GM21737 (cell line): ENCODE results near the gene GARRE1.
A peak's percentile ranks its signal among the peaks of the same experiment; 100 is the strongest.
"Not testable (repeated sequence)": the region's sequence is repeated elsewhere in the genome, so short reads cannot be mapped to it uniquely, and the experiment has no call there.

Experiments
- ATAC-seq: cut with Tn5 transposase; IDR thresholded peaks from one replicate; pipeline ENCODE4 v1.9.1; 2021; ENCODE audit warnings: mild to moderate bottlenecking, moderate library complexity; ENCODE audit not compliant: unreplicated experiment

GARRE1 gene

DNA sequence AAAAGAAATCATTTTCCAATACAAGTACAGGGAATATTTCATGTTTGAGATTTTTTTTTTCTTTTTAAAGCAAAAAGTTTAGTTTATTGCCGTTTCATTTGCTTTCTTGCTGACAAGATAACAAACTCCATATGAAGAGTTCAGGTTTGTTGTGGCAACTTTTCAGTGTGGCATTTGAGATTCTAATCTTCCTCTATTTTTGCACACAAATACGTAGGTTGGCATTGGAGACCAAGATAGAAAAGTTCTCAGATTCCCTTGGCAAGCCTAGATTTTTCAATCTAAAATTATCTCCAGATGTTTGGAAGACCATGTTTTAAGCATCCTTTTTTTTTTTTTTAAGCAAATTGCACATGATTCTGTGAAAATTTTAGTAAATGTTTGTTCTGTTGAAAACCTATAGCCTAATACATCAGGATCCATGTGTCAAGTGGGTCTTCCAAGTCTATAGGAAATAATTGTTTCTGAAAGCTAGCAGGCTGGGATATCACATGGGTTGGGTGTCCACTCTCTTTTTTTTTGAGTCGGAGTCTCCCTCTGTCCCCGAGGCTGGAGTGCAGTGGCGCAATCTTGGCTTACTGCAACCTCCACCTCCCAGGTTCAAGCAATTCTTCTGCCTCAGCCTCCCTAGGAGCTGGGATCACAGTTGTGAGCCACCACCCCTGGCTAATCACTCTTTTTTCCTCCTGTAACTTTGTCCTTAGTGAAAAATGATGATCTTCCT is 2.6 kb downstream of the GARRE1 start:
- no peak for ATAC-seq

DNA sequence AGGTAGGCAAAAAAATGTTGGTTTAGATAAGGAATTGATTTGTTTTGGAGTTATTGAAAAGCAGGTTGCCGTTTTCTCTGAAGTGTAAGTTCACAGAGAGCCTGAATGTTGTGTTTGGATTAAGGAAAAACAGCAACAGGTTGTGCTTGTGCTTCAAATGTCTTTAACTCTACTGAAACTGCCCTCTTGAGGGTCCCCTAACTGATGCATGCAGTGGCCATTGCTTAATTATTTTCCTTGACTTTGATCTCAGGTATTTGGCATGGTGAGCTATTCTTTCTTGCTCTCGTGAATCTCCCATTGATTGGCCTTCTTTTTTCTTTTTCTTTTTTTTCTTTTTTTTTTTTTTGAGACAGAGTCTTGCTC is 3.2 kb downstream of the GARRE1 start:
- ATAC-seq, result no peak

DNA sequence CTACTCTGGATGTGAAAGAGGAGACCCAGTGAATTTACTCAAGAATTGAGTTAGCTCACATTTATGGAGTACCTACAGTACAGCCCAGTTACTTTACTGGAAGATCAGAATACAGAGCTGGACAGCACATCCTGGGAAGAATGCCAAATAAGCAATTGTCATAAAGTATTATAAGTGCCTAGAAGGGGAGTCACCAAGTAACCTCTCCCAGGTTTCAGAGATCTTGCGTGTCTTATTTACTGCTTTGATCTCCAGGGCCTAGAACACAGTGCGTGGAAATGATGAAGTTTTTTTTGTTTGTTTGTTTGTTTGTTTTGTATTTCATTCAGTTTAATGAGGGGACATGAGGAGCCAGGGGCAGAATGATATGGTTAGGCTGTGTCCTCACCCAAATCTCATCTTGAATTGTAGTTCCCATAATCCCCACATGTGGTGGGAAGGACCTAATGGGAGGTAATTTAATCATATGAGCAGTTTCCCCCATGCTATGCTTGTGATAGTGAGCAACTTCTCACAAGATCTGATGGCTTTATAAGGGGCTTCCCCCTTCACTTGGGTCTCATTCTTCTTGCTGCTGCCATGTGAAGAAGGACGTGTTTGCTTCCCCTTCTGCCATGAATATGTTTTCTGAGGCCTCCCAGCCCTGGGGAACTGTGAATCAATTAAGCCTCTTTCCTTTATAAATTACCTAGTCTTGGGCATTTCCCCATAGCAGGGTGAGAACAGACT is 5.2 kb downstream of the GARRE1 start:
- no peak for ATAC-seq

DNA sequence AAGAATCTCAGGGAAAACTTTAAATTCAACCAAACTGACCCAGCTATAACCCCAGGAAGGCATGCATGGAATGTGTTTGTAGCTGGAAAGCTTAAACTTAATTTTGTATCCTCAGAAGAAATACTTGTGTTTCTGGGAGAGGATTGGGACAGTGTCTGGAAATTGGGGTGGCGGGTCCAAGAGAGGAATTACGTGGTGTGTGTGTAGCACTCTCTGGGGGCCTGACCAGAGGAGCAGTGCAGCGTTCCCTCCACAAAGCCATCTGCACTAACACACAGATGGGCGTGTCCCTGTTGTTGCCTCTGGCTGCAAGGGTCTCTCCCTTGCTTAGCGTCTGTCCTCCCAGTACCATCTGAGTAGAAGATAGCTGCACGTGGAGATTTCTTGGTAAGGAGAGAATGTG is 6.4 kb downstream of the GARRE1 start:
- no peak for ATAC-seq

DNA sequence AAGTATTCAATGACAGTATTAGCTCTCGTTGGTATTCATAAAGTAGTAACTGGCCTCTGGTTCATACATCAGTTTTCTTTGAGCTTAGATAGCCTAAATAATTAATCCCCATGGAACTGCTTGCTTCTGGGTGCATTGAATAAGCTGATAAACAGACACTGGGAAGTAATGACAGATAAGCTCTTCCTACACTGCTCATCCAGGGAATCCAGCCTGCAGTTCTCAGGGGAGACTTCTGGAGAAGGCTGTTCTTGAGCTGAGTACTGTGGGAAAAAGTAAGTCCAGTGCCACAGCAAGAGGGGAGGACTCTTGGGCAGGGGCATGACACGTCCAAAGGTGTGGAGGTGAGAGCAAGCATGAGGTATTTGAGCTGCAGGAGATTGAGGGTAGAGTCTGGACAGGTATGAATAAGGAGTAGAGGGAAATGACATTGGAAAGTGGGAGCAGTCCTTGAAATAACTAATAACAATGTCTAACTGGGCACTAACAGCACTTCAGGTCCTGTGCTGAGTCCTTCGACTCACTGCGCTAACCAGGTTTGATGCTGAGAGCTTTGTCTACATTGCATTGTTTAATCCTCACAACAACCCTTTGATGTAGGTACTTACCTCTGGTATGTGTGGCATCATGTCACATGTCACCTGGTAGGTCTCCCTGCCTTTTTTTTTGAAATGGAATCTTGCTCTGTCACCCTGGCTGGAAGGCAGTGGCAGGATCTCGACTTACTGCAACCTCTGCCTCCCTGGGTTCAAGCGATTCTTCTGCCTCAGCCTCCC is 7.2 kb downstream of the GARRE1 start:
- ATAC-seq, result no peak

DNA sequence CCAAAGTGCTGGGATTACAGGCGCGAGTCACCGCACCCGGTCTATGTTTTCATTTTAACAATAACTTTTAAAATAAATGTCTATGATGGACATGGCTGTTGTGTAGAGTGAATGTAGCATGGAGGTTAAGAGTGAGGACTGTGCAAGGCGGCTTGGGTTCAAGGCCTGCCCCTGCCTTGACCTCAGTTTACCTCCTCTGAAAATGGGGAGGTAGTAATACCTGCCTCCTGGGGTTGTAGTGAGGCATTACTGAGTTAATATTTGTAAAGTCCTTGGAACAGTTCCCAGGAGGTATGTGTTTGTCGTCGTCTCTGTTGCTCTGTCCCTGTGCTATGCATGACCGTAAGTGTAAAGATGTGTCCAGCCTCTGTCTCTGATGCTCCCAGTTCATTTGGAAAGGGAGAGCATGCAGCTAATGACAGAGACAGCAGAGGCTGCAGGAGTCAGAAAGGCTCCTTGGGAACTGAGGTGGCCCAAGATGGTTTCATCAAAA is 9.4 kb downstream of the GARRE1 start:
- no peak for ATAC-seq

DNA sequence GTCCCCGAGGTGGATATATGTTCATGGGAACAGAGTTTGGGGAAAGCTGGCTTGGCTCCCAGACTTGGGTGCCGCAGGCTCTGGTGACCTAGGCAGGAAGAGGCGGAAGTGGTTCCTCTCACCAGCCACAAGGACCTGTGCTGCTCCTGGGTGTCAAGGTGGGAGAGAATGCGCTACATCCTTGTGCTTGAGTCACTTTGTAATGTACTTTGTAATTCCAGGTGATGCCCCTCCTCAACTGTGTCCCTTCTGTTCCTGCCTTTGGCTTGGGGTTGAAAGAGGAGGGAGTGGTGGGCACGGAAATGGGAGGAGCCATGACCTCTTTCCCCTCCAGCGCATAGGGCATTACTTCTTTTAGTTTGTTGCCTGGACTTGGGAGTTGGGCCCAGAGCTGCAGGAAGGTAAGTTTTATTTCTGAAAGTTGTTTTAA is 10.9 kb downstream of the GARRE1 start:
- no peak for ATAC-seq

DNA sequence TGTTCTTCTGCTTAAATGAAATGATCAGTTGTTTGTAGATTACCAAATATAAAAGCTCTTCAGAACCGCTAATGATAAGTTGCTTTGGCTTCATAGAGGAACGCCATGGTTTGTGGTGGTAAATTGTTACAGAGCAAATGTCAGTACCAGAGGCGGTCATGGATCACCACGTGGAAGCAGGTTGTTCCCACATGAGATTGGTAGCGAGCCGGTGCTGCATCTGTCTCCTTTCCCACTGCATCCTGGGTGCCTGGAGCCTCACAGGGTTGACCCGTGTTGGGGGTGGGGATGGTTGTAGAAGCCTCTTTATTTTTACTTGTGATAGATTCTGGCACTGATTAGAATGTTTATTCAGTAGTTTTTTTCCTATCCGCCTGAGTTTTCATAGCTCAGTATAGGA is 14.7 kb downstream of the GARRE1 start:
- ATAC-seq, result no peak

DNA sequence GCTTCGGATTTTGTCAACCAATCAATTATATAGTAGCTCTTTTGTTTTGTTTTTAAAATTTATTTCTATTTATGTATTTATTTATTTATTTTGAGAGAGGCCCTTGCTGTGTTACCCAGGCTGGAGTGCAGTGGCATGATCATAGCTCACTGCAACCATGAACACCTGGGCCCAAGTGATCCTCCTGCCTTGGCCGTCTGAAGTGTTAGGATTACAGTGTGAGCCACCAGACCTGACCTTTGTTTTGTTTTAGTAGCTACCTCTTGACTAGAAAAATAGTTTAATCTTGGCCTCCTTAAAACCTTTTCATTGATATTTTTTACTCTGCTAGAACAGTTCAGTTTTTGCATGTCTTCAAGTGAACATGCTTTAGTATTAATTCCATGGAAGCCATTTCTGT is 15.1 kb downstream of the GARRE1 start:
- peak; percentile 9 for ATAC-seq

DNA sequence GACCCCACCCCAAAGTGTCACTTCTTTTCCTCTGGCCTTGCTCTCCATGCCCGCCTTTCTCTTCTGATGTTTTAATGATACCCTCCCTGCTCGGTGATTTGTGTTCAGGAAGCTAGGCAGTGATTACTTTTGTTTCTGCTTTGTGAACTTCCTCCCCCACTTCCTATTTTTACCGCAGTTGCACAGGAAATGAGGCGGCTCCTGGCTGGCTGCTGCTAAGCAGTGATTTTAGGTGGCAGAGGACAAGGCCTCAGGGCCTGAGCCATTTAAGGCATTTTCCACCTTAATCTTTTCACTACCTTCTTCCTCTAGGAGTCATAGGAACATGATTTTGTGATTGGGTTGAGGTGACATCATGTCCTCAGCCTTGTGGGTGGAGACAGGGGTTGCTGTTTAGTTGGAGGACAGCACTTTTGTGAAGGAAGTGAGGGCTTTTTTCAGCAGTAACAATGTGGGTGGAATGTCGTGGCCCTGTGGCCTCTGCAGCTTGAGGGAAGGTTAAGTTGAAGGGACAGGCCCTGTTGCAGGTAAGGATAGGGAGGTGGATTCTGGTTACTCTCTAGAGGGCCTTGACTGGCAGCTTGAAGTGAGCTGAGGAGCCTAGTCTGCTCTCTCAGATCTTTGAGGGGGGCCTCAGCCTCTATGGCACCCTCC is 15.7 kb downstream of the GARRE1 start:
- ATAC-seq, result peak; percentile 63

DNA sequence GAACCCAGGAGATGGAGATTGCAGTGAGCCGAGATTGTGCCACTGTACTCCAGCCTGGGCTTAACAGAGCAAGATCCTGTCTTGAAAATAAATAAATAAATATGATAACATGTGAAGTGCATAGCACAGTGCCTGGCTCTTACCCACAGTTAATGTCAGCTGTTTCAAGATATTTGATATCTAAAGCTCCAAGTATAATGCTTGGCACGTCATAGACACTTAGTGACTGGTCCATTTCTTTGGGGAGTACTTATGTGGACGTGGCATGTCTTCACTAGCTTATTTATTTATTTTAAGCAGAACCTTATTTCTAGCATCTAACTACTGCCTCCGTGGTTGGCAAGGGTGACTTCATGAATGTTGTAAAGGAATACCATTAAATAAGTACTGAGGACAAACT is 18.8 kb downstream of the GARRE1 start:
- no peak for ATAC-seq

DNA sequence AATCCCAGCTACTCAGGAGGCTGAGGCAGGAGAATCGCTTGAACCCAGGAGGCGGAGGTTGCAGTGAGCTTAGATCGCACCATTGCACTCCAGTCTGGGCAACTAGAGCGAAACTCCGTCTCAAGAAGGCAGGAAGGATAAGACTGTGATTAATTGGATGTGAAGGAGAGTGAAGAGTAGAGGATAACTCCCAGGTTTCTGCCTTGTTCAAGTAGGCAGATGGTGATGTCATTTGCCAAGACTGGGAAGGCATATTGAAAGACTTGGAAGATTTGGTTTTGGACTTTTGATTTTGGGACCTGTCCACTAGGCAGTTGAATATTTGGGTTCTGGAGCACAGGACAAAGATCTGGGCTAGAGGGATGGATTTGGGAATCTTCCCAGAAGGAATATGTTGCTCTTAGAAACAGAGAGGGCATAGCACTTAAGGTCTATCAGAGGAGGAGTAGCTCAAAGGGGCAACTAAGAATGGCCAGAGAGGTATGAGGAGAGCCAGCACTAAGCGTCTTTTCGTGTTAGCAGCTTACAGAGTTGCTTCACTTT is 20.0 kb downstream of the GARRE1 start:
- ATAC-seq, result no peak

DNA sequence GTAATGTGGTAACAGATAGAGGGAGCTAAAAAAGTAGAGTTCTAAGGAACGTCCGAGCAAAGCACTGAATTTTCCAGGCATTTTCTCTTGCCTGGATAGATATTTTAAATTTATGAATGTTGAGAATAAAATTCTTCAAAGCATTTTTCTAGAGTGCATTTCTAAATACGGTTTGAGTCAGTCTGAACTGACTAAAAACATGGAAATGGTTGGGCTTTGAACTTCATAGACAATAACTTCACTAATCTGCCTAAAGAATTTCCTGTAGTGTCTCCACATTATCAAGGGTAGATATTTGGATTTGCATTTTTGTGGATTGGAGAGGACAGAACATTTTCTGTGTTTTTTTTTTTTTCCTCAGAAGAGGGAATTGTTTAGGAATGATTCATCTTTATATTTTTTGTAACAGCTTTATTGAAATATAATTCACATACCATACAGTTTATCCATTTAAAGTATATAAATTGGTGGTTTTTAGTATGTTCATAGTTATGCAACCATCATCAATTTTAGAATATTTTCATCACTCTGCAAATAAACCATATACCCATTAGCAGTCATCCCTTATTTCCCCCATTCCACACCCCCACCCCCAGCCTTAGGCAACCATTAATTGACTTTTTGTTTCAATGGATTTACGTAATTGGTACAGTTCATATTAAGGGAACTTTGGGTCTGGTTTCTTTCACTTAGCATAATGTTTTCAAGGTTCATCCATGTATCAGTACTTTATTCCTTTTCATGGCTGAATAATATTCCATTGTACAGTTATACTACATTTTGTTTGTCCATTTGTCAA is 20.7 kb downstream of the GARRE1 start:
- no peak for ATAC-seq

DNA sequence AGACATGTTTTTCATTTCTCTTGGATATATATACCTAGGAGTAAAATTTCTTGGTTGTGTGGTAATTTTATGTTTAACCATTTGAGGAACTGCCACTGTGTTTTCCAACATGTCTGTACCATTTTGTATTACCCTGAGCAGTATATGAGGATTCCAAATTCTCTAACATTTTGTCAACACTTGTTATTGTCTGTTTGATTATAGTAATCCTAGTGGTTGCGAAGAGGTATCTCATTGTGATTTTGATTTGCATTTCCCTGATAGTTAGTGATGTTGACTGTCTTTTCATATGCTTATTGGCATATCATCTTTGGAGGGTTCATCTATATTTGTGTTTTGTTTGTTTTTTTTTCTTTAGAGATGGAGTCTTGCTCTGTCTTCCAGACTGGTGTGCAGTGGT is 21.4 kb downstream of the GARRE1 start:
- ATAC-seq, result no peak

DNA sequence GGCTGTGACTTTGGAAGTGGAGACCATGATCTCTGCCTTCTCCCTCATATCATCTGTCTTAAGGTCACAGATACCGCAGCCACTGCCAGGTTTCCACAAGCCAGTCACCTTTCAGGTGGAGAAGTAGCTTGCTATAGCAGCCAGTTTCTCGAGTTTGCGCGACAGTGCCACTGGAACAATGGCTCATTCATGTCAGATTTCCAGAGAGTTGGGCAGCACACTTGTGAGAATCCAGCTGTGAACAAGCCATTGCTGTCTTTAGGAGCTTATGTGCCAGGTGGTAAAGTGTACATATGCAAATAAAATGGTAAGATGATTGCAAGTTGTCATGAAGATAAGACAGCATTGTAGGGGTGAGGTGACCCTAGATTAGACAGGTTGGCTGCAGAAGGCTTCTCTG is 22.3 kb downstream of the GARRE1 start:
- ATAC-seq, result no peak

DNA sequence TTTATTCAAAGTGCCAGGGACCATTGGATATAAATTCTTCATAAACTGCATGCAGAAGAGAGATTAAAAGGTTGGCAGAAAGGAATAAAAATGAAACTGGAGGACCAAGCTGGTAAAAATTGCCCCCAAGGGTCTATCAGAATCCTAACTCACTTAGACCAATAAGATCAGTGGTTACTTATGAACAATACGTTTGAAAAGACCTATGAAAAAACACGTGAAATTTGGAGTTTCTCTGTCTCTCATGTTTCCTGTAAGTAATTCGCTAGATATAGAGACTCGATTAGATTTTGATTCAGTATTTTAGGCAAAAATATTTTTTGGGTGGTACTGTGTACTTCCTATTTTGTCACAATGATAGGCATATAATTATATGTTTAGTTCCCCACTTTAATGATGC is 22.9 kb downstream of the GARRE1 start:
- no peak for ATAC-seq

DNA sequence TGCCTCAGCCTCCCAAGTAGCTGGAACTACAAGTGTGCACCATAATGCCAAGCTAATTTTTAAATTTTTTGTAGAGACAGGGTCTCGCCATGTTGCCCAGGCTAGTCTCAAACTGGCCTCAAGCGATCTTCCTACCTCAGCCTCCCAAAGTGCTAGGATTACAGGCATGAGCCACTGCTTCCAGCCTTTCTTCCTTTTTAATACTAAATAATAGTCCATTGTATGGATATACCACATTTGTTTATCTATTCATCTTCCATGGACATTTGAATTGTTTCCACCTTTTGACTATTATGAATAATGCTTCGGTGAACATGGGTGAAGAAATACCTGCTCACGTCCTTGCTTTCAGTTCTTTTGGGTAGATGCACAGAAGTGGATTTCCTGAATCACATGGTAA is 24.4 kb downstream of the GARRE1 start:
- ATAC-seq, result no peak

DNA sequence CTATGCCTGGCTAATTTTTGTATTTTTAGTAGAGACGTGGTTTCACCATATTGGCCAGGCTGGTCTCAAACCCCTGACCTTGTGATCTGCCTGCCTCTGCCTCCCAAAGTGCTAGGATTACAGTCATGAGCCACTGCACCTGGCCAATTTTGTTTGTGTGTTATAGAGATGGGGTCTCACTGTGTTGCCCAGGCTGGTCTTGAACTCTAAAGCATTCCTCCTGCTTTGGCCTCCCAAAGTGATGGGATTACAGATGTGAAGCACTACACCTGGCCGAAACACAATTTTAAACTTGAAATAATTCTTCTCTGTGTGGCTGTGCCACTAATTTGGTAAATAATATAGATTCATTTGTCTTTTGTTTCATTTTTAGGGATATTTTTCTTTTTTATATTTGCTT is 27.1 kb downstream of the GARRE1 start:
- not testable (repeated sequence) for ATAC-seq

DNA sequence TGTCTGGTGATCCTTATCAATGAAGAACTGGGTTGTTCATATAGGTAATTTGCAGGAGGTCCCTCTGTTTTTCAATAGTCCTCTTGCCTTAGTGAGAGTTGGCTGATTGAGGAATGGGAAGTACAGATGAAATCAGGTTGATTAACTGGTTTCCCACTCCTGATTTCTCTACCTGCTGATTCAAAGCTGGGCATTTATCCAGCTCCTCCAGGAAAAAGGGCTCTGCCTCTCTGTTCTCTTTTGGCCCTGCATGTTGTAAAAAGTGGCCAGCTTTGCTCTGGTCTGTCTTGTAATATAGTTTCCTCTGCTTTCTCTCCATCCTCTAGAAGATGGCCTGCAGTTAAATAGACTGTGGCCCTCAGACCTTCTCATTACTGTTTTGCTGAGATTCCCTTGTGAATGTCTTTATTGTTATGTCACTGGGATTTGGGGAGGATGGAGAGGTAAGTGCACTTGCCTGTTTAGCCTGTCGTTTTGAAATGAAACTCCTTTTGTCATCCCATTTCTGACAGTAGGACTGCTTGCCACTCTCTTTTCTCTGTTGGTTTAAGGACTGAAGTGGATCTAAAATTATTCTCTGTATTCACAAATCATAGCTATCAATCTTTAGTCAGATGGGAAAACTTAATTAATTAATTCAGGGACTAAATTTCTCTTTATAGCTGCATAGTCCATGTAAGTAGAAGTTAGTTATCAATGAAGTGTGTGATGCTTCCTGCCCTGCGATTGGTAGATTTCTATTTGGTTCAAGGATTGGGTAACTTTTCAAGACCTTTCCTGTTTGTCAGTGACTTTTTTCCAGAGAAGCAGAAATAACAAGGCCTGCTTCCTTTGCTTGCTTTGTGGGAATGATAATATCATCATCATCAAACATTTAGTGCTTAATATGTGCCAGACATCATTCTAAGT is 28.5 kb downstream of the GARRE1 start:
- no peak for ATAC-seq
